Measurements from ENCODE around the gene OPCML. TPM values are rescaled to one million over a fixed set of nuclear protein-coding genes. Genes with fewer than 3 reads are reported as not detected.

OPCML gene
- total RNA-seq, 1 experiment from 2014 or later: not detected

DNA sequence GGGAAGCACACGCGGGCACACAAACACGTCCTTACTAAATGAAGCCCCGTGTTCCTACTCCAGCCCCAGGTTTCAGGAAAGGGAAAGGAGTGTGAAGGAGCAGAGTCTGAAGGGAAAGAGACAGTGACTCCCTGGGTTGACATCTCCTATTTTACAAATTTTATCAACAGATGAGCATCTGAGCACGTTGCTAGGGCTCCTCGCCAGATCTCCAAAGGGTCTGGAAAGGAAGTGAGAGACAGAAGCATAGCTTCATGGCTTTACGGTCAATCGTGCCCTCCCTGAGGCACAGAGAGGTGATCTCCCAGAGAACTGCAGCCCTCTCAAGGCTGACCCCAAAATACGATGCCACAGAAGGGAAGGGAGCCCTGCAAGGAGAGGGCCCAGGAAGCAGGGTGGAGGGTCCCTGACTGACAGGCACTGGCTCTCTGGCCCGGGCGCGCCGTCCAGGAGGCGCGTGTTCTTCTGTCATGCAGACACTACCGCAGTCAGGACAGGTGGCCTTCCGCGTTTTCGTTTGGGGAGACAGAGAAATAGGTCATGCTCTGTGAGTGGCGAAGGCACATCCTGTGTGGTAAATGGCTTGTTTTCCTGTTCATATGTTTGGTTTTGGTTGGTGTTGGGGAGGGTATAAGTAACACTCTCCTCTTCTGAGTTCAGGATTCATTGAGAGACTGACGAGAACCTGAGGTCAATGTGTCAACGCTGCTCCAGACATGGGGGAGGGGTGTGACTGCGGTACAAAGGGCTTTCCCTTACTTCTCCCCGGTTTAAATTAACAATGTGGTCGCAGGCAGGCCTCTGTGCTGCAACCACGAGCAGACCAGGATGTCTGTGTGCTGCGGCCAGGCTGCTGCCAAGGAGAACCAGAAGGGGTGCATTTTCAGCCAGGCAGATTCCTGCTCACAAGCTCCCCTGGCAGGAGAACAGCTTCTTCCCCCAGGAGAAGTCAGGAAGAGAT is 813.3 kb downstream of the OPCML start:
- CTCF ChIA-PET: no interaction called here
- TF ChIP-seq, protein P1, sequence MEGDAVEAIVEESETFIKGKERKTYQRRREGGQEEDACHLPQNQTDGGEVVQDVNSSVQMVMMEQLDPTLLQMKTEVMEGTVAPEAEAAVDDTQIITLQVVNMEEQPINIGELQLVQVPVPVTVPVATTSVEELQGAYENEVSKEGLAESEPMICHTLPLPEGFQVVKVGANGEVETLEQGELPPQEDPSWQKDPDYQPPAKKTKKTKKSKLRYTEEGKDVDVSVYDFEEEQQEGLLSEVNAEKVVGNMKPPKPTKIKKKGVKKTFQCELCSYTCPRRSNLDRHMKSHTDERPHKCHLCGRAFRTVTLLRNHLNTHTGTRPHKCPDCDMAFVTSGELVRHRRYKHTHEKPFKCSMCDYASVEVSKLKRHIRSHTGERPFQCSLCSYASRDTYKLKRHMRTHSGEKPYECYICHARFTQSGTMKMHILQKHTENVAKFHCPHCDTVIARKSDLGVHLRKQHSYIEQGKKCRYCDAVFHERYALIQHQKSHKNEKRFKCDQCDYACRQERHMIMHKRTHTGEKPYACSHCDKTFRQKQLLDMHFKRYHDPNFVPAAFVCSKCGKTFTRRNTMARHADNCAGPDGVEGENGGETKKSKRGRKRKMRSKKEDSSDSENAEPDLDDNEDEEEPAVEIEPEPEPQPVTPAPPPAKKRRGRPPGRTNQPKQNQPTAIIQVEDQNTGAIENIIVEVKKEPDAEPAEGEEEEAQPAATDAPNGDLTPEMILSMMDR (conservative IDR thresholded peaks at IDR 0.05; ENCODE audit: low read depth, low read length): no peak
- TF ChIP-seq EZH2 (IDR thresholded peaks at IDR 0.05; ENCODE audit: low read length, unreplicated experiment): no peak
- no peak for TF ChIP-seq EZH2phosphoT487 (IDR thresholded peaks at IDR 0.05; ENCODE audit: borderline replicate concordance, low read length)

GRCh38 chr11:132717824-132718223 is 814.5 kb downstream of the OPCML start:
- Histone ChIP-seq H3F3A (ENCODE audit: low read length, unreplicated experiment) (no peaks in the 10 kb centered on the region), H3K4me1 (ENCODE audit: insufficient read depth, low read length) (no peaks in the 10 kb centered on the region), H3K9me3 (ENCODE audit: low read length) (0 out of 2 replicates have a peak, but pooled peaks cover 4% of the 10 kb centered on the region), H2AFZ (ENCODE audit: low read length) (no peak overlapping the region), H3K27ac (ENCODE audit: low read length) (no peak overlapping the region), H4K20me1 (ENCODE audit: low read length) (no peaks in the 10 kb centered on the region), H3K36me3 (ENCODE audit: low read depth, low read length) (no peaks in the 10 kb centered on the region), H3K4me3 (ENCODE audit: low read length) (no peak overlapping the region), H3K9ac (ENCODE audit: low read length) (no peak overlapping the region), H3K79me2 (ENCODE audit: low read length) (no peaks in the 10 kb centered on the region), H3K4me2 (ENCODE audit: low read length) (no peak overlapping the region), H3K9me2 (replicated peaks; ENCODE audit: low read length) (no peaks in the 10 kb centered on the region), H3K27me3 (ENCODE audit: low read length) (0 out of 2 replicates have a peak, but pooled peaks cover 3% of the 10 kb centered on the region)
- BruUV-seq (replicated peaks): no TSS peak
- ChIA-PET POLR2A (ENCODE audit: unreplicated experiment) (no interaction called here), CTCF (no interaction called here)
- intact Hi-C loops (cut with micrococcal nuclease): no loop called here
- ATAC-seq (no peak), DNase-seq (no peak)
- no peak for TF ChIP-seq EZH2phosphoT487 (IDR thresholded peaks at IDR 0.05; ENCODE audit: borderline replicate concordance, low read length)
- no peak for TF ChIP-seq EZH2 (IDR thresholded peaks at IDR 0.05; ENCODE audit: low read length, unreplicated experiment)
- TF ChIP-seq, protein P1 (conservative IDR thresholded peaks at IDR 0.05; ENCODE audit: low read depth, low read length): no peak

More for the DNA sequence above, 813.3 kb downstream of the OPCML start:
- no peaks in the 10 kb centered on the region for H3K79me2 ChIP-seq (ENCODE audit: low read length)
- H3K9me3 ChIP-seq (ENCODE audit: low read length): 0 out of 2 replicates have a peak, but pooled peaks cover 15% of the 10 kb centered on the region
- no peak overlapping the region for H3K4me2 ChIP-seq (ENCODE audit: low read length)
- no peak for DNase-seq
- no peaks in the 10 kb centered on the region for H3K27me3 ChIP-seq (ENCODE audit: low read length)
- no peak for ATAC-seq
- no peak overlapping the region for H2AFZ ChIP-seq (ENCODE audit: low read length)
- no peak overlapping the region for H3K4me3 ChIP-seq (ENCODE audit: low read length)
- POLR2A ChIA-PET (ENCODE audit: unreplicated experiment): no interaction called here
- no peak overlapping the region for H3K27ac ChIP-seq (ENCODE audit: low read length)
- no TSS peak for BruUV-seq (replicated peaks)
- no peaks in the 10 kb centered on the region for H4K20me1 ChIP-seq (ENCODE audit: low read length)
- H3K36me3 ChIP-seq (ENCODE audit: low read depth, low read length): no peaks in the 10 kb centered on the region
- no peak overlapping the region for H3K9ac ChIP-seq (ENCODE audit: low read length)
- intact Hi-C loops (cut with micrococcal nuclease): no loop called here
- H3K4me1 ChIP-seq (ENCODE audit: insufficient read depth, low read length): no peaks in the 10 kb centered on the region
- H3K9me2 ChIP-seq (replicated peaks; ENCODE audit: low read length): no peaks in the 10 kb centered on the region
- H3F3A ChIP-seq (ENCODE audit: low read length, unreplicated experiment): no peaks in the 10 kb centered on the region

DNA sequence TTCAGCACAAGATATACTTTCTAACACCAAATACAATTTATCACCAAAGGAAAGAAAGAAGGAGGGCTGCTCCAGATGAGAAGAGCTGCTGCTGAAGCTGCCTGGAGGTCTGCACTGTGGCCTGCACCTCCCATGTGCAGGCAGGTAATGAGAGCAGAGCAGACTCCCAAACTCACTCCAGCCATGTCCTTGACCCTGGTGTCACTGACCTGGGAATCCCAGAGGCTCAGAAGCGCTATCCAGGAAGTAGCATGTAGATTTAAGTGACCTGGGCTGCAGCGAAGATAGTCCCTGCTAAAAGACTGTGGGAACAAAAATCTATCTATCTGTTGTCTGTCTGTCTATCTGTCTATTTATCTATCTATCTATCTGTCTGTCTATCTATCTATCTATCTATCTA is 816.3 kb downstream of the OPCML start:
- Histone ChIP-seq H3F3A (ENCODE audit: low read length, unreplicated experiment) (no peaks in the 10 kb centered on the region), H3K9me2 (replicated peaks; ENCODE audit: low read length) (no peaks in the 10 kb centered on the region), H3K4me3 (ENCODE audit: low read length) (no peak overlapping the region), H3K9ac (ENCODE audit: low read length) (no peak overlapping the region), H4K20me1 (ENCODE audit: low read length) (no peaks in the 10 kb centered on the region), H3K27me3 (ENCODE audit: low read length) (0 out of 2 replicates have a peak, but pooled peaks cover 9% of the 10 kb centered on the region), H3K4me1 (ENCODE audit: insufficient read depth, low read length) (no peaks in the 10 kb centered on the region), H3K4me2 (ENCODE audit: low read length) (no peak overlapping the region), H2AFZ (ENCODE audit: low read length) (no peak overlapping the region), H3K36me3 (ENCODE audit: low read depth, low read length) (no peaks in the 10 kb centered on the region), H3K79me2 (ENCODE audit: low read length) (no peaks in the 10 kb centered on the region), H3K27ac (ENCODE audit: low read length) (no peak overlapping the region), H3K9me3 (ENCODE audit: low read length) (0 out of 2 replicates have a peak, but pooled peaks cover 4% of the 10 kb centered on the region)
- POLR2A ChIA-PET (ENCODE audit: unreplicated experiment): no interaction called here
- intact Hi-C loops (cut with micrococcal nuclease): no loop called here
- CTCF ChIA-PET: no interaction called here
- TF ChIP-seq, protein P1 (conservative IDR thresholded peaks at IDR 0.05; ENCODE audit: low read depth, low read length): no peak
- TF ChIP-seq EZH2 (IDR thresholded peaks at IDR 0.05; ENCODE audit: low read length, unreplicated experiment): no peak
- TF ChIP-seq EZH2phosphoT487 (IDR thresholded peaks at IDR 0.05; ENCODE audit: borderline replicate concordance, low read length): no peak
- ATAC-seq (no peak), DNase-seq (no peak)
- no TSS peak for BruUV-seq (replicated peaks)

Measured in PC-3 (cell line).